Body of pancreas (tissue), 4 donors: ENCODE data around the gene LFNG.

Source experiments
- CTCF ChIP-seq, 7 experiments: fragments of 450-650 bp in 4 of 7; fragments of 200-600 bp in 3 of 7; sonication (generic) in 3 of 7; IDR thresholded peaks; one replicate each; pipeline ENCODE4 v1.5.1; 2016 to 2019; ENCODE audit warnings: antibody characterized with exemption in 7 of 7
- POLR2A ChIP-seq, 3 donors: fragments of 450-650 bp; IDR thresholded peaks; one replicate each; pipeline ENCODE4 v1.6.1; 2016; ENCODE audit warnings: antibody characterized with exemption in 3 of 3, mild to moderate bottlenecking in 2 of 3

GRCh38 chr7:2542011-2542915 lies 22.7 kb downstream of the LFNG start:
- TF ChIP-seq CTCF (IDR thresholded peaks at IDR 0.05) (no peak), POLR2A (IDR thresholded peaks at IDR 0.05) (no peak)
